Esophagus squamous epithelium (tissue), 5 donors: ENCODE results near the gene UCKL1. TPM values are rescaled to one million over a fixed set of nuclear protein-coding genes. Genes with fewer than 3 reads are reported as not detected.
A peak's percentile ranks its signal among the peaks of the same experiment; 100 is the strongest.

Source experiments
- DNase-seq: peaks from one replicate; lab custom pipeline; 2025; lab: John Stamatoyannopoulos, UW
- H3K27ac ChIP-seq, 4 donors: fragments of 200-600 bp; sonication (generic); one replicate each; pipeline ENCODE4 v1.5.1; 2016 to 2019; ENCODE audit warnings: mild to moderate bottlenecking in 1 of 4
- H3K27me3 ChIP-seq, 4 donors: fragments of 200-600 bp; sonication (generic); 1 replicate in 3 of 4; 2 replicates in 1 of 4; pipeline versions ENCODE4 v1.5.1 to v1.6.0; 2017 to 2021; ENCODE audit warnings: antibody characterized with exemption in 1 of 4
- H3K36me3 ChIP-seq, 3 donors: fragments of 200-600 bp; sonication (generic); one replicate each; pipeline ENCODE4 v1.5.1; 2016 to 2019
- H3K4me1 ChIP-seq, 3 donors: fragments of 200-600 bp; sonication (generic); one replicate each; pipeline ENCODE4 v1.5.1; 2017 to 2019
- H3K4me3 ChIP-seq, 4 donors: fragments of 200-600 bp; sonication (generic); 1 replicate in 3 of 4; 2 replicates in 1 of 4; pipeline ENCODE4 v1.5.1; 2016 to 2019; ENCODE audit warnings: mild to moderate bottlenecking in 2 of 4, moderate library complexity in 1 of 4
- H3K9me3 ChIP-seq, 3 donors: fragments of 200-600 bp; sonication (generic); one replicate each; pipeline ENCODE4 v1.5.1; 2016 to 2019
- POLR2A ChIP-seq, 4 donors: fragments of 450-650 bp; IDR thresholded peaks; one replicate each; pipeline ENCODE4 v1.6.1; 2017; ENCODE audit warnings: antibody characterized with exemption in 4 of 4, mild to moderate bottlenecking in 4 of 4, moderate library complexity in 3 of 4
- WGBS, 2 donors: methylation state at CpG; one replicate each; pipeline ENCODE4 v1.1.5; 2018; 5-methylcytosine and 5-hydroxymethylcytosine counted together
- intact Hi-C: fragments of 100-400 bp; cut with DNase I; formaldehyde crosslinking; loops from one replicate; pipeline ENCODE4 v1.15.0; 2022
- total RNA-seq, 4 donors: library from RNA; depleted of rRNA; stranded (reverse); fragments of >200 nt; gene quantifications; one replicate each; pipeline ENCODE4 v1.1.0, GENCODE V29; 2016
- TF ChIP-seq, protein P1 (sequence below), 6 experiments: fragments of 450-650 bp in 4 of 6; fragments of 200-600 bp in 2 of 6; sonication (generic) in 2 of 6; IDR thresholded peaks; one replicate each; pipeline ENCODE4 v1.5.1; 2016 to 2019; ENCODE audit warnings: antibody characterized with exemption in 6 of 6, mild to moderate bottlenecking in 4 of 6, moderate library complexity in 4 of 6
- donor health status: DM: yes; HTN: yes; CAD: no.

Gene UCKL1
- total RNA-seq, 4 donors from 2014 or later: 23.1 to 38.0 (median 25.6) TPM

DNA sequence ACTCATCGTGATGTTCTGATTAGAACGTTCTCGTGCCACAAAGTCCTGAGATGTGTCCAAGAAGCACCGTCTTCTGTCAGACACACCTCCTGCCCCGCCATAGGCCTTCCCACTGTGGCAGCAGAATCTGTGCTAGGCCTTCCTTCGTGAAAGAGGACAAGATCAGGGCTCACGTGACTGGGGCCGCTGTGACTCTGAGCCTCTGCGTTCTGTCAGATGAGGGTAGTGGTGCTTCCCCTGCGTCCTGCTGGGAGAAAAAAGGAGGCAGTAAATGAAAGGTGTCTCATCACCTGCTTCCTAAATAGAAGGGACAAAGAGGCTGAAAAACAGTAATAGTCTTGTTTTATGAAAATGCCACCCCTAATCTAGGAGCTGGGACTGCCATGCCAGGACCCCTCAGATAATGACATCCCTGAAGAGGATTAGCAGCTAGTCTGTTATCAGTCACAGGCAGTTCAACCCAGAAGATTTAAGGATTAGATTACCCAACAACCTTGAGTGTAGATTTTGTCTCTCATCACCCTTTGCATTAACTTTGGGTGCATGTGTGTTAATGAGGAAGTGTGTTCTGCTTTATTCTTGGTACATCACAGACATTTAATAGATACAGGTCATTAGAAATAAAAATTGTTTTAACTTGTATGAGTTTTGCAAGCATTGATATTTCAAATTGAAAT, 57.2 kb downstream of the UCKL1 start:
- DNase-seq: no peak
- H3K9me3 ChIP-seq: no peaks in the 10 kb centered on the region
- H3K27ac ChIP-seq: no peak overlapping the region
- no peaks in the 10 kb centered on the region for H3K27me3 ChIP-seq
- no peak for TF ChIP-seq POLR2A (IDR thresholded peaks at IDR 0.05)
- TF ChIP-seq, protein P1, sequence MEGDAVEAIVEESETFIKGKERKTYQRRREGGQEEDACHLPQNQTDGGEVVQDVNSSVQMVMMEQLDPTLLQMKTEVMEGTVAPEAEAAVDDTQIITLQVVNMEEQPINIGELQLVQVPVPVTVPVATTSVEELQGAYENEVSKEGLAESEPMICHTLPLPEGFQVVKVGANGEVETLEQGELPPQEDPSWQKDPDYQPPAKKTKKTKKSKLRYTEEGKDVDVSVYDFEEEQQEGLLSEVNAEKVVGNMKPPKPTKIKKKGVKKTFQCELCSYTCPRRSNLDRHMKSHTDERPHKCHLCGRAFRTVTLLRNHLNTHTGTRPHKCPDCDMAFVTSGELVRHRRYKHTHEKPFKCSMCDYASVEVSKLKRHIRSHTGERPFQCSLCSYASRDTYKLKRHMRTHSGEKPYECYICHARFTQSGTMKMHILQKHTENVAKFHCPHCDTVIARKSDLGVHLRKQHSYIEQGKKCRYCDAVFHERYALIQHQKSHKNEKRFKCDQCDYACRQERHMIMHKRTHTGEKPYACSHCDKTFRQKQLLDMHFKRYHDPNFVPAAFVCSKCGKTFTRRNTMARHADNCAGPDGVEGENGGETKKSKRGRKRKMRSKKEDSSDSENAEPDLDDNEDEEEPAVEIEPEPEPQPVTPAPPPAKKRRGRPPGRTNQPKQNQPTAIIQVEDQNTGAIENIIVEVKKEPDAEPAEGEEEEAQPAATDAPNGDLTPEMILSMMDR (IDR thresholded peaks at IDR 0.05): no peak
- WGBS, 2 donors: 71 to 88% methylated on average over 8 to 10 of the region's 10 CpGs
- no peak overlapping the region for H3K4me3 ChIP-seq
- intact Hi-C loops: no loop called here
- peaks cover 0 to 33% (median 0%) of the 10 kb centered on the region in 3 donors for H3K36me3 ChIP-seq
- H3K4me1 ChIP-seq: peaks cover 18 to 88% (median 29%) of the 10 kb centered on the region in 3 donors

DNA sequence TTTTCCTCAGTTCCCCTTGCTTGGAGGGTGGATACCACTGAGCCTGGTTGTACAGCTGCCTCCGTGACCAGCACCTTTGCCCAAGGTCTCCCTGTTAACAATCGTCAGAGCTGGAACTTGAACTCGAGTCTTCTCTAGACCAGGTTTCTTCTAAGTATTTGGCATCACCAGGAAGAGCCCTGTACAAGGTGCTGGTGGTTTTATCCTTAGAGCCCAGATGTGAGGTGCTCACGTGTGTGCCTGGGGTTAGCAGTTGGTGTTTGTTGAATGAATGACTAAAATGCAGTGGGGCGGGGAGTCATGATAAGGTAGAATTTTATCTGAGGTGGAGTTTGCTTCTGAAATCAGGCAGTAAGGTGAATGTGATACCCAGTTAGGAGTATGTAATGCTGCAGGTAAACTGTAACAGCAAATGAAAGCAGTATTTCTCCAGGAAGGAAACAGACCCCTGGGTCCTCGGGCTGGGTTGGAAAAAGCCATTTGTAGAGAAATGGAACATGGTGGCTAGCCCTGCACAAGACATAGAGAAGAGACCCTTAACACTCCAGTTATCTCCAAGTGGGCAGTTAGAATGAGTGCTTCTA, 58.1 kb downstream of the UCKL1 start:
- DNase-seq: no peak
- intact Hi-C loops: no loop called here
- no peaks in the 10 kb centered on the region for H3K27me3 ChIP-seq
- no peak for TF ChIP-seq POLR2A (IDR thresholded peaks at IDR 0.05)
- TF ChIP-seq, protein P1 (IDR thresholded peaks at IDR 0.05): no peak
- peaks cover 20 to 83% (median 29%) of the 10 kb centered on the region in 3 donors for H3K4me1 ChIP-seq
- no peaks in the 10 kb centered on the region for H3K9me3 ChIP-seq
- peaks cover 0 to 29% (median 0%) of the 10 kb centered on the region in 3 donors for H3K36me3 ChIP-seq
- WGBS, 2 donors: 81 to 82% methylated on average over 6 of the region's 6 CpGs
- H3K27ac ChIP-seq: no peak overlapping the region
- H3K4me3 ChIP-seq: no peak overlapping the region

DNA sequence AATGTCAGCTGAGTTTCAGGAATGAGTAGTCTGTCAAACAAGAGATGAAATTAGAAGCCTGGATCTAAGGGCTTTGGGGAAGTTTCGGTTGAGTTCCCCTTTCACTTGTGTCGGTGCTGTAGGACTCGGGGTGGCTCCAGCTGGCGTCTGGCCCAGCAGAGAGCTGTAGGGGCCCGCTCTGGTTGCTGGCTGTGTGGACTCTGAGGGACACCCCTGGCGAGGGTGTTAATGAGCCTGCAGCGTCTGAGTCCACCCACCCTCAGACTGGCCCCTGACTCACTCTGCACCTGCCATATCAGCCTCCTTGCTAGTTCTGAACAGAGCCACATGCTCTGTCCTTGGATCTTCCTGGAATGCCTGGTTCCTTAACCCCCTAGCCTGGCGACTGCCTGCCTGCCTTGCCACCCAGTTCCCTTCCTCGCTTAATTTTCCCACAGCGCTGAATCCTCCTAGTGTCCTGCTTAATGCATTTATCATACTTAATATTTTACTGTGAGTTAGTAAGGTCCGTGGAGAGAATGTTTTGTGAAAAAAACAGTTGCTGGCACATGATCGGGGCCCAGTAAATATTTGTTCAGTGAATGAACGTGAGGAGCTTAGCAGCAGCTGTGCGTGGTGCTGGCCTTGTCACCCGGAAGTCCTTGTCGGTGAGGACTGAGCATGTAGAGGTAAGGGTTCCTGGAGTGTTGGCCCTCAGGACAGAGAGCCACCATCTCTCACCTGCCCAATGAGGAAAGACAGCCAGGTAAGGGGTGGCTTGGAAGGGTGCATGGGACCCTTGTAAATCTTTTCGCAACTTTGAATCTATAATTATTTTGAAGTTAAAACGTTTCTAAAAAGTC, 59.7 kb downstream of the UCKL1 start:
- peak overlapping the region; percentile 91 to 99 (median 96) for H3K27ac ChIP-seq
- DNase-seq: no peak
- no peaks in the 10 kb centered on the region for H3K9me3 ChIP-seq
- no peaks in the 10 kb centered on the region for H3K27me3 ChIP-seq
- peaks cover 2 to 36% (median 6%) of the 10 kb centered on the region in 3 donors for H3K36me3 ChIP-seq
- H3K4me1 ChIP-seq: peaks cover 20 to 72% (median 29%) of the 10 kb centered on the region in 3 donors
- peak overlapping the region; percentile 59 to 88 (median 68) for H3K4me3 ChIP-seq
- intact Hi-C loops: no loop called here
- 8 to 12% methylated on average over 17 to 18 of the region's 18 CpGs for WGBS, 2 donors
- no peak for TF ChIP-seq POLR2A (IDR thresholded peaks at IDR 0.05)
- TF ChIP-seq, protein P1 (IDR thresholded peaks at IDR 0.05): no peak

DNA sequence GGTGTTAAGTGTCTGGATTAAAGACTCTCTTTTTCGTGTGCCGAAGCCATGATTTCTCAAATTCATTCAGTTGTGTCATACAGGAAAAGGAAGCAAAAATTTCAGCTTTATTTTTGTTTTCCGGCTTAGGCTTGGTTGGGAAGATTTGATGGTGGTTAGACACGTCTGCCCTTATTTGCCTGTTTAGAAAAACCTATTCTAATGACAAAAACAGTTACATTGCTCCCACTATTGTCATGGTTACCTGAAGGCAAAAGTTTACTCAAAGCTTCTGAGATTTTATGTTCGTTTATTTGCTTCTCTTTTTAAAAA, 60.3 kb downstream of the UCKL1 start:
- 0 to 1% methylated on average over 5 of the region's 5 CpGs for WGBS, 2 donors
- Histone ChIP-seq H3K4me1 (peaks cover 22 to 72% (median 29%) of the 10 kb centered on the region in 3 donors), H3K27ac (peak overlapping the region; percentile 91 to 99 (median 96)), H3K9me3 (no peaks in the 10 kb centered on the region), H3K36me3 (peaks cover 6 to 38% (median 8%) of the 10 kb centered on the region in 3 donors), H3K4me3 (peak overlapping the region; percentile 59 to 88 (median 68)), H3K27me3 (no peaks in the 10 kb centered on the region)
- intact Hi-C loops: no loop called here
- no peak for DNase-seq
- TF ChIP-seq POLR2A (IDR thresholded peaks at IDR 0.05): no peak
- TF ChIP-seq, protein P1 (IDR thresholded peaks at IDR 0.05): no peak
